GM12878 (cell line): ENCODE results near the gene C4BPB. TPM values are rescaled to one million over a fixed set of nuclear protein-coding genes. Genes with fewer than 3 reads are reported as not detected.

Experiments
- CREB1 ChIP-seq: IDR thresholded peaks from 2 replicates; pipeline ENCODE4 v1.6.1; 2012; ENCODE audit warnings: low read depth, mild to moderate bottlenecking, inconsistent platforms
- IKZF2 ChIP-seq, 2 experiments: fragments of 450-650 bp; IDR thresholded peaks; 2 replicates each; pipeline ENCODE4 v1.6.1; 2017; ENCODE audit warnings: mild to moderate bottlenecking in 2 of 2, moderate library complexity in 2 of 2
- MEF2B ChIP-seq: fragments of 450-650 bp; IDR thresholded peaks from 2 replicates; pipeline ENCODE4 v1.6.1; 2018; ENCODE audit warnings: mild to moderate bottlenecking, moderate library complexity; ENCODE audit not compliant: partially characterized antibody, poor library complexity, severe bottlenecking
- POLR2A ChIP-seq: IDR thresholded peaks from 2 replicates; pipeline ENCODE4 v1.6.1; 2011; ENCODE audit warnings: low read depth, mild to moderate bottlenecking, low read length
- SIN3A ChIP-seq: IDR thresholded peaks from 2 replicates; pipeline ENCODE4 v1.6.1; 2012; ENCODE audit warnings: low read depth, low read length, improper control_type of control experiment
- SMARCA5 ChIP-seq: fragments of 450-650 bp; IDR thresholded peaks from 2 replicates; pipeline ENCODE4 v1.6.1; 2017; ENCODE audit warnings: mild to moderate bottlenecking
- YBX1 ChIP-seq: fragments of 450-650 bp; IDR thresholded peaks from 2 replicates; pipeline ENCODE4 v1.6.1; 2016; ENCODE audit warnings: antibody characterized with exemption
- ZNF207 ChIP-seq: fragments of 450-650 bp; IDR thresholded peaks from 2 replicates; pipeline ENCODE4 v1.6.1; 2014; ENCODE audit warnings: antibody characterized with exemption, mild to moderate bottlenecking, borderline replicate concordance
- polyA plus RNA-seq, 11 experiments: library from polyadenylated mRNA; depleted of rRNA in 4 of 11; unstranded in 6 of 11; stranded (reverse) in 5 of 11; fragments of >200 nt; fragmentation: Nextera tagmentation in 4 of 11; fragmentation: Illumina TruSeq in 1 of 11; extraction: Ambion mirVana in 4 of 11; extraction: Trizol in 1 of 11; gene quantifications; 1 replicate in 1 of 11; 2 replicates in 10 of 11; pipeline versions ENCODE4 v1.2.1 to v1.2.3, GENCODE V29; 2011 to 2016; ENCODE audit warnings: inconsistent platforms in 2 of 11, missing spikeins in 2 of 11, low read depth in 1 of 11
- total RNA-seq, 4 experiments: library from RNA; depleted of rRNA in 3 of 4; stranded (reverse); fragments of >200 nt in 3 of 4; fragmentation: Illumina TruSeq in 1 of 4; extraction: Trizol in 1 of 4; gene quantifications; 2 replicates each; pipeline versions ENCODE4 v1.2.1 to v1.2.3, GENCODE V29; 2013 to 2021
- TF ChIP-seq, protein P1 (sequence below): fragments of 450-650 bp; IDR thresholded peaks from 2 replicates; pipeline ENCODE4 v1.6.1; 2017; ENCODE audit warnings: mild to moderate bottlenecking, moderate library complexity
- TF ChIP-seq, protein P2 (sequence below): IDR thresholded peaks from 2 replicates; pipeline ENCODE4 v1.6.1; 2011; ENCODE audit warnings: low read depth, low read length, improper control_type of control experiment, borderline replicate concordance
- TF ChIP-seq, protein P3 (sequence below): fragments of 450-650 bp; IDR thresholded peaks from 2 replicates; pipeline ENCODE4 v1.6.1; 2017; ENCODE audit warnings: antibody characterized with exemption, mild to moderate bottlenecking, moderate library complexity
- TF ChIP-seq, protein P4 (sequence below): fragments of 450-650 bp; IDR thresholded peaks from 2 replicates; pipeline ENCODE4 v1.6.1; 2018; ENCODE audit warnings: mild to moderate bottlenecking, low read depth, moderate library complexity; ENCODE audit not compliant: partially characterized antibody

The C4BPB gene
- total and polyA plus RNA-seq, 10 of the 15 experiments (the other 5 are each of a cell fraction or from before 2014, with no cell fraction given), result 0.31 to 1.2 (median 0.53) TPM; not detected in 1

DNA sequence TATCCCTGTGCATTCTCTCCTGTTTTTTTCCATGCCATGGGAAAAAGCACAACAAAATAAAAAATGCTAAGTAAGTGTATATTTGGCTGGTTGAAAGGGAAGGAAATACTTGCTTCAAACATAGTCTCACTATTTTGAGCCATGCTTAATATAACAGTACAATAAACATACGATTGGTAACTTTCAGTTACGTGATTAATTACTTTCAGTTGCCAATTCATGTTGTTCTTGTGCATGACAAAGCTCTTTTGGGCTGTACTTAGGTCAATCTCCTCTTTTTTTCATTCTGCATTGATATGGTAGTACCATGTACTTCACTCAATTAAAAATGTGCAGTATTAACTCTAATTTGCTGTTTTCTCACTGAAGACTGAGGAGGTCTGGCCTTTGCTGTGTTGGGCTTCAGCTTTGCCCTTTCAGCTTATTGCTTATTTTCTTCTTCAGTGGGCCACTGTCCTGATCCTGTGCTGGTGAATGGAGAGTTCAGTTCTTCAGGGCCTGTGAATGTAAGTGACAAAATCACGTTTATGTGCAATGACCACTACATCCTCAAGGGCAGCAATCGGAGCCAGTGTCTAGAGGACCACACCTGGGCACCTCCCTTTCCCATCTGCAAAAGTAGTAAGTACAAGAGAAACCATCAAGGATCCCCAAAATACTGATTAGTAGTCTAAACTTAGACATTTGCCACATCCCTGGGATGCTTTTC lies 2.7 kb downstream of the C4BPB start (continued):
- TF ChIP-seq, protein P1, sequence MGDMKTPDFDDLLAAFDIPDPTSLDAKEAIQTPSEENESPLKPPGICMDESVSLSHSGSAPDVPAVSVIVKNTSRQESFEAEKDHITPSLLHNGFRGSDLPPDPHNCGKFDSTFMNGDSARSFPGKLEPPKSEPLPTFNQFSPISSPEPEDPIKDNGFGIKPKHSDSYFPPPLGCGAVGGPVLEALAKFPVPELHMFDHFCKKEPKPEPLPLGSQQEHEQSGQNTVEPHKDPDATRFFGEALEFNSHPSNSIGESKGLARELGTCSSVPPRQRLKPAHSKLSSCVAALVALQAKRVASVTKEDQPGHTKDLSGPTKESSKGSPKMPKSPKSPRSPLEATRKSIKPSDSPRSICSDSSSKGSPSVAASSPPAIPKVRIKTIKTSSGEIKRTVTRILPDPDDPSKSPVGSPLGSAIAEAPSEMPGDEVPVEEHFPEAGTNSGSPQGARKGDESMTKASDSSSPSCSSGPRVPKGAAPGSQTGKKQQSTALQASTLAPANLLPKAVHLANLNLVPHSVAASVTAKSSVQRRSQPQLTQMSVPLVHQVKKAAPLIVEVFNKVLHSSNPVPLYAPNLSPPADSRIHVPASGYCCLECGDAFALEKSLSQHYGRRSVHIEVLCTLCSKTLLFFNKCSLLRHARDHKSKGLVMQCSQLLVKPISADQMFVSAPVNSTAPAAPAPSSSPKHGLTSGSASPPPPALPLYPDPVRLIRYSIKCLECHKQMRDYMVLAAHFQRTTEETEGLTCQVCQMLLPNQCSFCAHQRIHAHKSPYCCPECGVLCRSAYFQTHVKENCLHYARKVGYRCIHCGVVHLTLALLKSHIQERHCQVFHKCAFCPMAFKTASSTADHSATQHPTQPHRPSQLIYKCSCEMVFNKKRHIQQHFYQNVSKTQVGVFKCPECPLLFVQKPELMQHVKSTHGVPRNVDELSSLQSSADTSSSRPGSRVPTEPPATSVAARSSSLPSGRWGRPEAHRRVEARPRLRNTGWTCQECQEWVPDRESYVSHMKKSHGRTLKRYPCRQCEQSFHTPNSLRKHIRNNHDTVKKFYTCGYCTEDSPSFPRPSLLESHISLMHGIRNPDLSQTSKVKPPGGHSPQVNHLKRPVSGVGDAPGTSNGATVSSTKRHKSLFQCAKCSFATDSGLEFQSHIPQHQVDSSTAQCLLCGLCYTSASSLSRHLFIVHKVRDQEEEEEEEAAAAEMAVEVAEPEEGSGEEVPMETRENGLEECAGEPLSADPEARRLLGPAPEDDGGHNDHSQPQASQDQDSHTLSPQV, result no peak
- TF ChIP-seq MEF2B (no peak), POLR2A (no peak), ZNF207 (no peak), CREB1 (no peak), IKZF2 (IDR thresholded peaks at IDR 0.05) (no peak), SMARCA5 (no peak), SIN3A (no peak), YBX1 (no peak)
- TF ChIP-seq, protein P2, sequence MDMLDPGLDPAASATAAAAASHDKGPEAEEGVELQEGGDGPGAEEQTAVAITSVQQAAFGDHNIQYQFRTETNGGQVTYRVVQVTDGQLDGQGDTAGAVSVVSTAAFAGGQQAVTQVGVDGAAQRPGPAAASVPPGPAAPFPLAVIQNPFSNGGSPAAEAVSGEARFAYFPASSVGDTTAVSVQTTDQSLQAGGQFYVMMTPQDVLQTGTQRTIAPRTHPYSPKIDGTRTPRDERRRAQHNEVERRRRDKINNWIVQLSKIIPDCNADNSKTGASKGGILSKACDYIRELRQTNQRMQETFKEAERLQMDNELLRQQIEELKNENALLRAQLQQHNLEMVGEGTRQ, result no peak
- TF ChIP-seq, protein P3, sequence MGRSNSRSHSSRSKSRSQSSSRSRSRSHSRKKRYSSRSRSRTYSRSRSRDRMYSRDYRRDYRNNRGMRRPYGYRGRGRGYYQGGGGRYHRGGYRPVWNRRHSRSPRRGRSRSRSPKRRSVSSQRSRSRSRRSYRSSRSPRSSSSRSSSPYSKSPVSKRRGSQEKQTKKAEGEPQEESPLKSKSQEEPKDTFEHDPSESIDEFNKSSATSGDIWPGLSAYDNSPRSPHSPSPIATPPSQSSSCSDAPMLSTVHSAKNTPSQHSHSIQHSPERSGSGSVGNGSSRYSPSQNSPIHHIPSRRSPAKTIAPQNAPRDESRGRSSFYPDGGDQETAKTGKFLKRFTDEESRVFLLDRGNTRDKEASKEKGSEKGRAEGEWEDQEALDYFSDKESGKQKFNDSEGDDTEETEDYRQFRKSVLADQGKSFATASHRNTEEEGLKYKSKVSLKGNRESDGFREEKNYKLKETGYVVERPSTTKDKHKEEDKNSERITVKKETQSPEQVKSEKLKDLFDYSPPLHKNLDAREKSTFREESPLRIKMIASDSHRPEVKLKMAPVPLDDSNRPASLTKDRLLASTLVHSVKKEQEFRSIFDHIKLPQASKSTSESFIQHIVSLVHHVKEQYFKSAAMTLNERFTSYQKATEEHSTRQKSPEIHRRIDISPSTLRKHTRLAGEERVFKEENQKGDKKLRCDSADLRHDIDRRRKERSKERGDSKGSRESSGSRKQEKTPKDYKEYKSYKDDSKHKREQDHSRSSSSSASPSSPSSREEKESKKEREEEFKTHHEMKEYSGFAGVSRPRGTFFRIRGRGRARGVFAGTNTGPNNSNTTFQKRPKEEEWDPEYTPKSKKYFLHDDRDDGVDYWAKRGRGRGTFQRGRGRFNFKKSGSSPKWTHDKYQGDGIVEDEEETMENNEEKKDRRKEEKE, result no peak
- TF ChIP-seq, protein P4, sequence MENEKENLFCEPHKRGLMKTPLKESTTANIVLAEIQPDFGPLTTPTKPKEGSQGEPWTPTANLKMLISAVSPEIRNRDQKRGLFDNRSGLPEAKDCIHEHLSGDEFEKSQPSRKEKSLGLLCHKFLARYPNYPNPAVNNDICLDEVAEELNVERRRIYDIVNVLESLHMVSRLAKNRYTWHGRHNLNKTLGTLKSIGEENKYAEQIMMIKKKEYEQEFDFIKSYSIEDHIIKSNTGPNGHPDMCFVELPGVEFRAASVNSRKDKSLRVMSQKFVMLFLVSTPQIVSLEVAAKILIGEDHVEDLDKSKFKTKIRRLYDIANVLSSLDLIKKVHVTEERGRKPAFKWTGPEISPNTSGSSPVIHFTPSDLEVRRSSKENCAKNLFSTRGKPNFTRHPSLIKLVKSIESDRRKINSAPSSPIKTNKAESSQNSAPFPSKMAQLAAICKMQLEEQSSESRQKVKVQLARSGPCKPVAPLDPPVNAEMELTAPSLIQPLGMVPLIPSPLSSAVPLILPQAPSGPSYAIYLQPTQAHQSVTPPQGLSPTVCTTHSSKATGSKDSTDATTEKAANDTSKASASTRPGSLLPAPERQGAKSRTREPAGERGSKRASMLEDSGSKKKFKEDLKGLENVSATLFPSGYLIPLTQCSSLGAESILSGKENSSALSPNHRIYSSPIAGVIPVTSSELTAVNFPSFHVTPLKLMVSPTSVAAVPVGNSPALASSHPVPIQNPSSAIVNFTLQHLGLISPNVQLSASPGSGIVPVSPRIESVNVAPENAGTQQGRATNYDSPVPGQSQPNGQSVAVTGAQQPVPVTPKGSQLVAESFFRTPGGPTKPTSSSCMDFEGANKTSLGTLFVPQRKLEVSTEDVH, result no peak
